GM12878 (cell line): ENCODE data around the gene ARHGAP6. TPM values are rescaled to one million over a fixed set of nuclear protein-coding genes. Genes with fewer than 3 reads are reported as not detected.

Experiments
- ATAC-seq: fragments of 200-7000 bp; cut with Tn5 transposase; 3 replicates; pipeline ENCODE4 v1.9.1; 2020; ENCODE audit warnings: mild to moderate bottlenecking, moderate library complexity
- BruUV-seq: library from RNA; stranded (reverse); fragments of 400-500 nt; replicated peaks from 2 replicates; lab custom pipeline; 2021; lab: Mats Ljungman, UMichigan
- CTCF ChIA-PET: fragments of 300-600 bp; sonication (Branson Sonifier 250); formaldehyde crosslinking; extraction: SDS; loops from one replicate; lab custom pipeline; 2021; ENCODE audit warnings: inconsistent platforms; lab: Yijun Ruan, JAX
- POLR2A ChIA-PET: fragments of 350-600 bp; formaldehyde crosslinking; extraction: SDS; loops from one replicate; lab custom pipeline; 2021; ENCODE audit warnings: inconsistent platforms; lab: Charles Lee
- RAD21 ChIA-PET: fragments of 300-600 bp; sonication (Branson Sonifier 250); formaldehyde crosslinking; loops from one replicate; lab custom pipeline; 2023; ENCODE audit warnings: antibody characterized with exemption; ENCODE audit not compliant: unreplicated experiment; lab: Charles Lee
- SMC1A ChIA-PET: fragments of 300-600 bp; sonication (Branson Sonifier 250); formaldehyde crosslinking; loops from one replicate; lab custom pipeline; 2023; ENCODE audit not compliant: unreplicated experiment, uncharacterized antibody; lab: Charles Lee
- DNase-seq: peaks from one replicate; pipeline ENCODE4 v3.0.0-alpha.2; 2011; ENCODE audit warnings: low read depth, low spot score
- FAIRE-seq: peaks from 3 replicates; lab custom pipeline; 2011; peaks lifted over from hg19 to GRCh38; lab: Jason Lieb, UNC
- H2AFZ ChIP-seq: 2 replicates; pipeline ENCODE4 v1.6.0; 2011; ENCODE audit warnings: low read depth, low read length, control low read depth; ENCODE audit not compliant: control insufficient read depth
- H3K27ac ChIP-seq: 2 replicates; pipeline ENCODE4 v1.5.1; 2011; ENCODE audit warnings: control low read depth; ENCODE audit not compliant: control insufficient read depth, insufficient read depth
- H3K27me3 ChIP-seq, 2 experiments: replicated peaks in 1 of 2; 2 replicates each; pipeline versions ENCODE4 v1.6.0 to v1.6.1; 2011; ENCODE audit warnings: low read length in 1 of 2; ENCODE audit not compliant: control insufficient read depth in 2 of 2, insufficient read depth in 2 of 2
- H3K36me3 ChIP-seq, 2 experiments: 2 replicates each; pipeline ENCODE4 v1.5.1; 2011; ENCODE audit warnings: low read length in 1 of 2; ENCODE audit not compliant: control insufficient read depth in 2 of 2, insufficient read depth in 2 of 2
- H3K4me1 ChIP-seq: 2 replicates; pipeline ENCODE4 v1.6.1; 2011; ENCODE audit warnings: mild to moderate bottlenecking, low read length, moderate library complexity, mixed read lengths; ENCODE audit not compliant: control insufficient read depth, insufficient read depth
- H3K4me2 ChIP-seq: 2 replicates; pipeline ENCODE4 v1.6.0; 2011; ENCODE audit warnings: control low read depth; ENCODE audit not compliant: control insufficient read depth, insufficient read depth
- H3K4me3 ChIP-seq: fragments of 200-600 bp; sonication (generic); 2 replicates; pipeline ENCODE4 v1.5.1; 2016
- H3K79me2 ChIP-seq: 2 replicates; pipeline ENCODE4 v1.6.0; 2011; ENCODE audit warnings: low read length; ENCODE audit not compliant: control insufficient read depth, insufficient read depth
- H3K9ac ChIP-seq: 2 replicates; pipeline ENCODE4 v1.8.0; 2011; ENCODE audit warnings: low read length, control low read depth, mixed read lengths; ENCODE audit not compliant: control insufficient read depth, insufficient read depth
- H3K9me3 ChIP-seq: replicated peaks from 3 replicates; pipeline ENCODE4 v1.5.1; 2011; ENCODE audit warnings: mild to moderate bottlenecking, low read length; ENCODE audit not compliant: control insufficient read depth, insufficient read depth
- H4K20me1 ChIP-seq: 2 replicates; pipeline ENCODE4 v1.6.0; 2011; ENCODE audit not compliant: control insufficient read depth, insufficient read depth
- BRCA1 ChIP-seq: IDR thresholded peaks from 2 replicates; pipeline ENCODE4 v1.6.1; 2011; ENCODE audit warnings: low read depth, low read length, improper control_type of control experiment
- CTCF ChIP-seq, 3 experiments: IDR thresholded peaks in 2 of 3; conservative IDR thresholded peaks in 1 of 3; 2 replicates each; pipeline ENCODE4 v1.5.1; 2011; ENCODE audit warnings: low read depth in 3 of 3, low read length in 3 of 3, mild to moderate bottlenecking in 3 of 3, control low read depth in 2 of 3, moderate library complexity in 2 of 3, inconsistent platforms in 1 of 3, mixed read lengths in 1 of 3; ENCODE audit not compliant: control insufficient read depth in 2 of 3, insufficient read depth in 1 of 3; ENCODE audit errors: extremely low read depth in 1 of 3
- CUX1 ChIP-seq: IDR thresholded peaks from 2 replicates; pipeline ENCODE4 v1.6.1; 2012; ENCODE audit warnings: improper control_type of control experiment, low read depth, low read length; ENCODE audit not compliant: insufficient replicate concordance
- EED ChIP-seq: sonication (generic); IDR thresholded peaks from 2 replicates; pipeline ENCODE4 v1.6.1; 2016; ENCODE audit warnings: antibody characterized with exemption, low read depth
- EP300 ChIP-seq, 2 experiments: fragments of 150-350 bp in 1 of 2; IDR thresholded peaks; 2 replicates each; pipeline ENCODE4 v1.6.1; 2011 to 2012; ENCODE audit warnings: low read depth in 2 of 2, low read length in 2 of 2, borderline replicate concordance in 1 of 2, improper control_type of control experiment in 1 of 2, inconsistent platforms in 1 of 2; ENCODE audit not compliant: control insufficient read depth in 1 of 2
- GABPA ChIP-seq: IDR thresholded peaks from 2 replicates; pipeline ENCODE4 v1.6.1; 2014; ENCODE audit warnings: antibody characterized with exemption, low read depth, mild to moderate bottlenecking, inconsistent platforms
- HDAC2 ChIP-seq: fragments of 200-600 bp; sonication (generic); IDR thresholded peaks from 2 replicates; pipeline ENCODE4 v1.6.1; 2017
- HDGF ChIP-seq: fragments of 450-650 bp; IDR thresholded peaks from 2 replicates; pipeline ENCODE4 v1.6.1; 2016; ENCODE audit warnings: antibody characterized with exemption
- IKZF1 ChIP-seq: fragments of 450-650 bp; conservative IDR thresholded peaks from 2 replicates; pipeline ENCODE4 v1.6.1; 2017; ENCODE audit warnings: antibody characterized with exemption, mild to moderate bottlenecking
- JUND ChIP-seq: IDR thresholded peaks from 2 replicates; pipeline ENCODE4 v1.6.1; 2012; ENCODE audit warnings: low read depth, mild to moderate bottlenecking, low read length, improper control_type of control experiment, moderate library complexity
- KLF5 ChIP-seq: fragments of 450-650 bp; IDR thresholded peaks from 2 replicates; pipeline ENCODE4 v1.6.1; 2014; ENCODE audit warnings: mild to moderate bottlenecking; ENCODE audit not compliant: partially characterized antibody
- PRDM15 ChIP-seq: fragments of 450-650 bp; formaldehyde crosslinking; IDR thresholded peaks from 2 replicates; pipeline ENCODE4 v1.4.0; 2020; ENCODE audit warnings: mild to moderate bottlenecking, moderate library complexity
- SMC3 ChIP-seq: IDR thresholded peaks from 2 replicates; pipeline ENCODE4 v1.6.1; 2011; ENCODE audit warnings: low read length, improper control_type of control experiment, borderline replicate concordance
- WGBS: methylation state at CpG from one replicate; pipeline ENCODE4 v1.1.6; 2016; ENCODE audit warnings: low lambda C conversion rate; ENCODE audit not compliant: insufficient replicate concordance, insufficient coverage; ENCODE audit errors: missing lambda C conversion rate; 5-methylcytosine and 5-hydroxymethylcytosine counted together
- in situ Hi-C: fragments of 300-500 bp; cut with MboI; formaldehyde crosslinking; loops from 9 replicates; pipeline ENCODE4 v1.14.3; 2018; ENCODE audit warnings: mixed read lengths
- intact Hi-C: fragments of 100-400 bp; cut with micrococcal nuclease; formaldehyde crosslinking; loops from one replicate; pipeline ENCODE4 v1.14.2; 2022; ENCODE audit not compliant: unreplicated experiment
- polyA plus RNA-seq, 11 experiments: library from polyadenylated mRNA; depleted of rRNA in 4 of 11; unstranded in 6 of 11; stranded (reverse) in 5 of 11; fragments of >200 nt; fragmentation: Nextera tagmentation in 4 of 11; fragmentation: Illumina TruSeq in 1 of 11; extraction: Ambion mirVana in 4 of 11; extraction: Trizol in 1 of 11; gene quantifications; 1 replicate in 1 of 11; 2 replicates in 10 of 11; pipeline versions ENCODE4 v1.2.1 to v1.2.3, GENCODE V29; 2011 to 2016; ENCODE audit warnings: inconsistent platforms in 2 of 11, missing spikeins in 2 of 11, low read depth in 1 of 11
- total RNA-seq, 4 experiments: library from RNA; depleted of rRNA in 3 of 4; stranded (reverse); fragments of >200 nt in 3 of 4; fragmentation: Illumina TruSeq in 1 of 4; extraction: Trizol in 1 of 4; gene quantifications; 2 replicates each; pipeline versions ENCODE4 v1.2.1 to v1.2.3, GENCODE V29; 2013 to 2021

Gene ARHGAP6
- total and polyA plus RNA-seq, 10 of the 15 experiments (the other 5 are each of a cell fraction or from before 2014, with no cell fraction given): 0.20 to 1.8 (median 0.76) TPM

GRCh38 chrX:11533199-11533651 lies 132.5 kb downstream of the ARHGAP6 start:
- 0% methylated on average over 2 of the region's 2 CpGs for whole genome bisulfite sequencing
- Histone ChIP-seq H3K4me1 (no peaks in the 10 kb centered on the region), H3K27ac (no peak overlapping the region), H3K9ac (no peak overlapping the region), H3K9me3 (no peaks in the 10 kb centered on the region), H3K4me3 (no peak overlapping the region), H3K79me2 (no peaks in the 10 kb centered on the region), H3K4me2 (no peak overlapping the region), H3K27me3 (no peaks in the 10 kb centered on the region), H3K36me3 (no peaks in the 10 kb centered on the region), H4K20me1 (no peaks in the 10 kb centered on the region), H2AFZ (no peak overlapping the region)
- no TSS peak for BruUV-seq
- DNase-seq (peak; percentile 61), FAIRE-seq (peak; percentile 88), ATAC-seq (peak; percentile 93)
- in situ Hi-C loops (loop anchor here (5.0 kb wide), 4 partner anchors 239 to 1239 kb away; no protein-coding TSS in a partner anchor), intact Hi-C loops (loop anchor here (1.0 to 5.0 kb wide), 7 partner anchors 191 to 1168 kb away; no protein-coding TSS in a partner anchor)
- CTCF ChIA-PET: interaction anchor here (1.3 to 5.0 kb wide), 5 partner anchors 152 to 374 kb away, joined by 4 to 61 read pairs (median 26); no protein-coding TSS in a partner anchor
- RAD21 ChIA-PET: no interaction called here
- SMC1A ChIA-PET: interaction anchor here (0.8 to 2.7 kb wide), 4 partner anchors 220 to 387 kb away, joined by 3 to 13 read pairs (median 11); no protein-coding TSS in a partner anchor
- POLR2A ChIA-PET: no interaction called here
- TF ChIP-seq CUX1 (peak; percentile 48), GABPA (no peak), HDGF (no peak), SMC3 (peak; percentile 97), KLF5 (no peak), JUND (no peak), CTCF (IDR thresholded peaks at IDR 0.05 in 2 of 3, conservative IDR thresholded peaks at IDR 0.05 in 1 of 3; ENCODE audit: control insufficient read depth in 2 of 3, extremely low read depth in 1 of 3, insufficient read depth in 1 of 3, low read depth in 3 of 3, low read length in 3 of 3) (peak; percentile 41 to 98 (median 83); a peak in 4 of 6 replicates), HDAC2 (no peak), EED (no peak), BRCA1 (no peak), EP300 (IDR thresholded peaks at IDR 0.05; ENCODE audit: borderline replicate concordance in 1 of 2, control insufficient read depth in 1 of 2, low read depth in 2 of 2, low read length in 2 of 2) (no peak), PRDM15 (CRISPR knock-in tag) (no peak), IKZF1 (no peak)
